HepG2 (cell line): ENCODE results near the gene SEMA3B. TPM values are rescaled to one million over a fixed set of nuclear protein-coding genes. Genes with fewer than 3 reads are reported as not detected.

Experiments used
- AGO1 ChIP-seq: fragments of 200-400 bp; formaldehyde crosslinking; IDR thresholded peaks from 2 replicates; pipeline ENCODE4 v1.6.1; 2017; ENCODE audit warnings: mild to moderate bottlenecking, low read depth, low read length, moderate library complexity; ENCODE audit not compliant: poor library complexity, severe bottlenecking
- CENPX ChIP-seq: sonication (generic); formaldehyde crosslinking; IDR thresholded peaks from 2 replicates; pipeline ENCODE4 v1.9.0; 2021; ENCODE audit warnings: mild to moderate bottlenecking, missing genetic modification reagents, moderate library complexity
- E2F5 ChIP-seq: sonication (generic); formaldehyde crosslinking; conservative IDR thresholded peaks from 2 replicates; pipeline ENCODE4 v1.4.0; 2020; ENCODE audit warnings: missing genetic modification reagents
- HNF1A ChIP-seq, 2 experiments: sonication (generic) in 1 of 2; formaldehyde crosslinking in 1 of 2; IDR thresholded peaks; 2 replicates each; pipeline versions ENCODE4 v1.4.0 to v1.6.1; 2016 to 2020; ENCODE audit warnings: borderline replicate concordance in 1 of 2, low read depth in 1 of 2, mild to moderate bottlenecking in 1 of 2, missing genetic modification reagents in 1 of 2
- HNRNPLL ChIP-seq: fragments of 200-400 bp; formaldehyde crosslinking; IDR thresholded peaks from 2 replicates; pipeline ENCODE4 v1.6.1; 2017; ENCODE audit warnings: mild to moderate bottlenecking, low read depth, low read length; ENCODE audit not compliant: poor library complexity, severe bottlenecking
- MED1 ChIP-seq: sonication (generic); formaldehyde crosslinking; IDR thresholded peaks from 2 replicates; pipeline ENCODE4 v1.4.0; 2020; ENCODE audit warnings: missing genetic modification reagents
- NRL ChIP-seq: sonication (generic); formaldehyde crosslinking; IDR thresholded peaks from 2 replicates; pipeline ENCODE4 v1.5.0; 2020; ENCODE audit warnings: missing genetic modification reagents, mild to moderate bottlenecking, moderate library complexity, borderline replicate concordance
- PHB2 ChIP-seq: fragments of 450-650 bp; IDR thresholded peaks from 2 replicates; pipeline ENCODE4 v1.6.1; 2018; ENCODE audit not compliant: partially characterized antibody
- PLRG1 ChIP-seq: fragments of 450-650 bp; conservative IDR thresholded peaks from 2 replicates; pipeline ENCODE4 v1.6.1; 2016
- TFDP2 ChIP-seq: sonication (generic); formaldehyde crosslinking; IDR thresholded peaks from 2 replicates; pipeline ENCODE4 v1.4.0; 2020; ENCODE audit warnings: missing genetic modification reagents
- ZNF460 ChIP-seq: sonication (generic); formaldehyde crosslinking; IDR thresholded peaks from 2 replicates; pipeline ENCODE4 v1.5.1; 2020; ENCODE audit warnings: missing genetic modification reagents, mild to moderate bottlenecking, borderline replicate concordance
- ZNF574 ChIP-seq: sonication (generic); formaldehyde crosslinking; IDR thresholded peaks from 2 replicates; pipeline ENCODE4 v1.4.0; 2020; ENCODE audit warnings: missing genetic modification reagents
- ZNF773 ChIP-seq: sonication (generic); formaldehyde crosslinking; IDR thresholded peaks from 2 replicates; pipeline ENCODE4 v1.4.0; 2020; ENCODE audit warnings: missing genetic modification reagents, borderline replicate concordance
- polyA plus RNA-seq, 8 experiments: library from polyadenylated mRNA; depleted of rRNA in 3 of 8; stranded (reverse) in 7 of 8; unstranded in 1 of 8; fragments of >200 nt; fragmentation: Illumina TruSeq in 4 of 8; extraction: Trizol in 4 of 8; gene quantifications; 2 replicates each; pipeline versions ENCODE4 v1.2.1 to v1.2.3, GENCODE V29; 2011 to 2016; ENCODE audit warnings: low read depth in 4 of 8, missing spikeins in 1 of 8, mixed read lengths in 1 of 8; ENCODE audit not compliant: insufficient read depth in 1 of 8
- total RNA-seq, 5 experiments: library from RNA; depleted of rRNA; stranded (reverse); fragments of >200 nt; fragmentation: Illumina TruSeq; extraction: Trizol; gene quantifications; 2 replicates each; pipeline ENCODE4 v1.2.3, GENCODE V29; 2016; ENCODE audit warnings: low read depth in 1 of 5
- TF ChIP-seq, protein P1 (sequence below): sonication (generic); formaldehyde crosslinking; IDR thresholded peaks from 2 replicates; pipeline ENCODE4 v1.4.0; 2020; ENCODE audit warnings: missing genetic modification reagents, borderline replicate concordance

Gene SEMA3B
- total and polyA plus RNA-seq, 2 of the 13 experiments (the other 11 are each of a cell fraction or from before 2014, with no cell fraction given), result 93.2 to 158 TPM

- no peak for TF ChIP-seq AGO1
- no peak for TF ChIP-seq PLRG1
- no peak for TF ChIP-seq HNF1A (IDR thresholded peaks at IDR 0.05; ENCODE audit: low read depth)
- TF ChIP-seq HNF1A (CRISPR knock-in tag; IDR thresholded peaks at IDR 0.05; ENCODE audit: borderline replicate concordance), result no peak
- TF ChIP-seq, protein P1, sequence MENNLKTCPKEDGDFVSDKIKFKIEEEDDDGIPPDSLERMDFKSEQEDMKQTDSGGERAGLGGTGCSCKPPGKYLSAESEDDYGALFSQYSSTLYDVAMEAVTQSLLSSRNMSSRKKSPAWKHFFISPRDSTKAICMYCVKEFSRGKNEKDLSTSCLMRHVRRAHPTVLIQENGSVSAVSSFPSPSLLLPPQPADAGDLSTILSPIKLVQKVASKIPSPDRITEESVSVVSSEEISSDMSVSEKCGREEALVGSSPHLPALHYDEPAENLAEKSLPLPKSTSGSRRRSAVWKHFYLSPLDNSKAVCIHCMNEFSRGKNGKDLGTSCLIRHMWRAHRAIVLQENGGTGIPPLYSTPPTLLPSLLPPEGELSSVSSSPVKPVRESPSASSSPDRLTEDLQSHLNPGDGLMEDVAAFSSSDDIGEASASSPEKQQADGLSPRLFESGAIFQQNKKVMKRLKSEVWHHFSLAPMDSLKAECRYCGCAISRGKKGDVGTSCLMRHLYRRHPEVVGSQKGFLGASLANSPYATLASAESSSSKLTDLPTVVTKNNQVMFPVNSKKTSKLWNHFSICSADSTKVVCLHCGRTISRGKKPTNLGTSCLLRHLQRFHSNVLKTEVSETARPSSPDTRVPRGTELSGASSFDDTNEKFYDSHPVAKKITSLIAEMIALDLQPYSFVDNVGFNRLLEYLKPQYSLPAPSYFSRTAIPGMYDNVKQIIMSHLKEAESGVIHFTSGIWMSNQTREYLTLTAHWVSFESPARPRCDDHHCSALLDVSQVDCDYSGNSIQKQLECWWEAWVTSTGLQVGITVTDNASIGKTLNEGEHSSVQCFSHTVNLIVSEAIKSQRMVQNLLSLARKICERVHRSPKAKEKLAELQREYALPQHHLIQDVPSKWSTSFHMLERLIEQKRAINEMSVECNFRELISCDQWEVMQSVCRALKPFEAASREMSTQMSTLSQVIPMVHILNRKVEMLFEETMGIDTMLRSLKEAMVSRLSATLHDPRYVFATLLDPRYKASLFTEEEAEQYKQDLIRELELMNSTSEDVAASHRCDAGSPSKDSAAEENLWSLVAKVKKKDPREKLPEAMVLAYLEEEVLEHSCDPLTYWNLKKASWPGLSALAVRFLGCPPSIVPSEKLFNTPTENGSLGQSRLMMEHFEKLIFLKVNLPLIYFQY (CRISPR knock-in tag), result peak; percentile 85
- no peak for TF ChIP-seq PHB2
- no peak for TF ChIP-seq ZNF773 (CRISPR knock-in tag)
- TF ChIP-seq HNRNPLL, result peak; percentile 64
- peak; percentile 100 for TF ChIP-seq ZNF574 (CRISPR knock-in tag)
- TF ChIP-seq E2F5 (CRISPR knock-in tag), result peak; percentile 88
- TF ChIP-seq NRL (CRISPR knock-in tag), result peak; percentile 81; the same call in 1 of the 2 replicates
- TF ChIP-seq ZNF460, result no peak
- peak; percentile 96 for TF ChIP-seq TFDP2 (CRISPR knock-in tag)
- peak; percentile 60 for TF ChIP-seq MED1 (CRISPR knock-in tag)
- TF ChIP-seq CENPX (CRISPR knock-in tag), result no peak
These were observed 41.4 kb upstream of the SEMA3B start (continued) for GRCh38 chr3:50227390-50228183.
